ENCODE data around the gene TSC2. TPM values are rescaled to one million over a fixed set of nuclear protein-coding genes. Genes with fewer than 3 reads are reported as not detected.
A peak's percentile ranks its signal among the peaks of the same experiment; 100 is the strongest.

The TSC2 gene
- total and polyA plus RNA-seq, 9 of the 15 experiments (the other 6 are each of a cell fraction or from before 2014, with no cell fraction given), result 1.3 to 68.1 (median 16.6) TPM

DNA sequence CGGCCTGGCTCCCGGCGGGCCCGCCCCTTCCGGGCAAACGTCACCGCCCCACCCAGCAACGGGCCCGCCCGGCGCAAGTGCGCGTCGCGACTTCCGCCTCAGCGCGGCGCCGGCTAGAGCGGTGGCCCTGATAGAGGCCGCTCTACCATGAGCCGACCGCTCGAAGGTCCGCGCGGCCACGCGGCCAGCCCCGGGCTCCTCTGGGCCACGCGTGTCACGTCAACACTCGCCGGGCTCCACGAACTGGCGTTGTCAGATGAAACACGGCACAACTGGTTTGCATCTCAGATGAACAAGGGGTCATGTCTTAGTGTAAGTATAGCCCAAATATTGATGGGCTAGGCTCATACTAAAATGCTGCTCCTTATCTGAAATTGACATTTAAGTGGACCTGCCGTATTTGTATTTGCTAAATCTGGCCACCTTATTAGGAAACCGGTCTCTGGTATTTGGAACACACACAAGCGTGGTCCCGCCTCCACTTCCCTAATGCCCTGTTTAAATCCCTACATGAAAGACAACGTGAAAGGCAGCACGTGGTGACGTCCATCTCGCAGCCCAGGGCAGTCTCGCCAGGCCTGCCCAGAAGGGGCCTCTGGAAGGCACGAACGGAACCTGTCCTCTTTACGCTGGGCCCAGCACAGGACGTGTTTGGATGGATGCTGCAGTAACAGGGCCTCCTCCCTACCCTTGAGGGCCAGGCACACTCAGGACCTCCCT, 37.8 kb upstream of the TSC2 start, which contains the start of gene ZNF598 (continued):
- TF ChIP-seq, protein P1, sequence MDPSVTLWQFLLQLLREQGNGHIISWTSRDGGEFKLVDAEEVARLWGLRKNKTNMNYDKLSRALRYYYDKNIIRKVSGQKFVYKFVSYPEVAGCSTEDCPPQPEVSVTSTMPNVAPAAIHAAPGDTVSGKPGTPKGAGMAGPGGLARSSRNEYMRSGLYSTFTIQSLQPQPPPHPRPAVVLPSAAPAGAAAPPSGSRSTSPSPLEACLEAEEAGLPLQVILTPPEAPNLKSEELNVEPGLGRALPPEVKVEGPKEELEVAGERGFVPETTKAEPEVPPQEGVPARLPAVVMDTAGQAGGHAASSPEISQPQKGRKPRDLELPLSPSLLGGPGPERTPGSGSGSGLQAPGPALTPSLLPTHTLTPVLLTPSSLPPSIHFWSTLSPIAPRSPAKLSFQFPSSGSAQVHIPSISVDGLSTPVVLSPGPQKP (CRISPR knock-in tag; IDR thresholded peaks at IDR 0.05), result no peak
- TF ChIP-seq FOXK2 (conservative IDR thresholded peaks at IDR 0.05 in 1 of 2, IDR thresholded peaks at IDR 0.05 in 1 of 2; ENCODE audit: low read depth in 2 of 2) (peak; percentile 60 to 65; a peak in 3 of 4 replicates), KLF1 (tag; IDR thresholded peaks at IDR 0.05) (peak; percentile 82; the same call in 1 of the 2 replicates), ARNT (IDR thresholded peaks at IDR 0.05) (peak; percentile 21 to 71; a peak in 1 of 4 replicates), DACH1 (IDR thresholded peaks at IDR 0.05; ENCODE audit: partially characterized antibody) (no peak), ZNF134 (CRISPR knock-in tag; conservative IDR thresholded peaks at IDR 0.05) (no peak), RAD51 (IDR thresholded peaks at IDR 0.05; ENCODE audit: borderline replicate concordance, low read depth) (0 out of 2 replicates have a peak, but pooled peaks have one; percentile 13), C11orf30 (IDR thresholded peaks at IDR 0.05; ENCODE audit: low read depth) (no peak), CHD1 (IDR thresholded peaks at IDR 0.05; ENCODE audit: low read length) (peak; percentile 69), ETV6 (IDR thresholded peaks at IDR 0.05; ENCODE audit: borderline replicate concordance in 1 of 2, low read depth in 2 of 2, low read length in 1 of 2) (no peak), ETV6 (CRISPR knock-in tag; IDR thresholded peaks at IDR 0.05; ENCODE audit: borderline replicate concordance) (no peak; the same call in 1 of the 2 replicates), CHD2 (IDR thresholded peaks at IDR 0.05; ENCODE audit: low read depth, low read length) (no peak), BCOR (IDR thresholded peaks at IDR 0.05) (peak; percentile 29; the same call in 1 of the 2 replicates), RBM14 (IDR thresholded peaks at IDR 0.05; ENCODE audit: borderline replicate concordance, insufficient read depth, low read depth, low read length) (no peak), PRPF4 (IDR thresholded peaks at IDR 0.05; ENCODE audit: insufficient read depth, low read depth, low read length, poor library complexity, severe bottlenecking) (no peak), CTBP1 (IDR thresholded peaks at IDR 0.05; ENCODE audit: borderline replicate concordance) (peak; percentile 77)
- TF ChIP-seq, protein P2, sequence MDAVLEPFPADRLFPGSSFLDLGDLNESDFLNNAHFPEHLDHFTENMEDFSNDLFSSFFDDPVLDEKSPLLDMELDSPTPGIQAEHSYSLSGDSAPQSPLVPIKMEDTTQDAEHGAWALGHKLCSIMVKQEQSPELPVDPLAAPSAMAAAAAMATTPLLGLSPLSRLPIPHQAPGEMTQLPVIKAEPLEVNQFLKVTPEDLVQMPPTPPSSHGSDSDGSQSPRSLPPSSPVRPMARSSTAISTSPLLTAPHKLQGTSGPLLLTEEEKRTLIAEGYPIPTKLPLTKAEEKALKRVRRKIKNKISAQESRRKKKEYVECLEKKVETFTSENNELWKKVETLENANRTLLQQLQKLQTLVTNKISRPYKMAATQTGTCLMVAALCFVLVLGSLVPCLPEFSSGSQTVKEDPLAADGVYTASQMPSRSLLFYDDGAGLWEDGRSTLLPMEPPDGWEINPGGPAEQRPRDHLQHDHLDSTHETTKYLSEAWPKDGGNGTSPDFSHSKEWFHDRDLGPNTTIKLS (IDR thresholded peaks at IDR 0.05; ENCODE audit: borderline replicate concordance, low read depth), result peak; percentile 97
- TF ChIP-seq, protein P3, sequence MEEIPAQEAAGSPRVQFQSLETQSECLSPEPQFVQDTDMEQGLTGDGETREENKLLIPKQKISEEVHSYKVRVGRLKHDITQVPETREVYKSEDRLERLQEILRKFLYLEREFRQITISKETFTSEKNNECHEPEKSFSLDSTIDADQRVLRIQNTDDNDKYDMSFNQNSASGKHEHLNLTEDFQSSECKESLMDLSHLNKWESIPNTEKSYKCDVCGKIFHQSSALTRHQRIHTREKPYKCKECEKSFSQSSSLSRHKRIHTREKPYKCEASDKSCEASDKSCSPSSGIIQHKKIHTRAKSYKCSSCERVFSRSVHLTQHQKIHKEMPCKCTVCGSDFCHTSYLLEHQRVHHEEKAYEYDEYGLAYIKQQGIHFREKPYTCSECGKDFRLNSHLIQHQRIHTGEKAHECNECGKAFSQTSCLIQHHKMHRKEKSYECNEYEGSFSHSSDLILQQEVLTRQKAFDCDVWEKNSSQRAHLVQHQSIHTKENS (CRISPR knock-in tag; IDR thresholded peaks at IDR 0.05), result no peak
- TF ChIP-seq, protein P4, sequence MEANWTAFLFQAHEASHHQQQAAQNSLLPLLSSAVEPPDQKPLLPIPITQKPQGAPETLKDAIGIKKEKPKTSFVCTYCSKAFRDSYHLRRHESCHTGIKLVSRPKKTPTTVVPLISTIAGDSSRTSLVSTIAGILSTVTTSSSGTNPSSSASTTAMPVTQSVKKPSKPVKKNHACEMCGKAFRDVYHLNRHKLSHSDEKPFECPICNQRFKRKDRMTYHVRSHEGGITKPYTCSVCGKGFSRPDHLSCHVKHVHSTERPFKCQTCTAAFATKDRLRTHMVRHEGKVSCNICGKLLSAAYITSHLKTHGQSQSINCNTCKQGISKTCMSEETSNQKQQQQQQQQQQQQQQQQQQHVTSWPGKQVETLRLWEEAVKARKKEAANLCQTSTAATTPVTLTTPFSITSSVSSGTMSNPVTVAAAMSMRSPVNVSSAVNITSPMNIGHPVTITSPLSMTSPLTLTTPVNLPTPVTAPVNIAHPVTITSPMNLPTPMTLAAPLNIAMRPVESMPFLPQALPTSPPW (CRISPR knock-in tag; IDR thresholded peaks at IDR 0.05), result peak; percentile 62; the same call in 1 of the 2 replicates
- TF ChIP-seq, protein P5, sequence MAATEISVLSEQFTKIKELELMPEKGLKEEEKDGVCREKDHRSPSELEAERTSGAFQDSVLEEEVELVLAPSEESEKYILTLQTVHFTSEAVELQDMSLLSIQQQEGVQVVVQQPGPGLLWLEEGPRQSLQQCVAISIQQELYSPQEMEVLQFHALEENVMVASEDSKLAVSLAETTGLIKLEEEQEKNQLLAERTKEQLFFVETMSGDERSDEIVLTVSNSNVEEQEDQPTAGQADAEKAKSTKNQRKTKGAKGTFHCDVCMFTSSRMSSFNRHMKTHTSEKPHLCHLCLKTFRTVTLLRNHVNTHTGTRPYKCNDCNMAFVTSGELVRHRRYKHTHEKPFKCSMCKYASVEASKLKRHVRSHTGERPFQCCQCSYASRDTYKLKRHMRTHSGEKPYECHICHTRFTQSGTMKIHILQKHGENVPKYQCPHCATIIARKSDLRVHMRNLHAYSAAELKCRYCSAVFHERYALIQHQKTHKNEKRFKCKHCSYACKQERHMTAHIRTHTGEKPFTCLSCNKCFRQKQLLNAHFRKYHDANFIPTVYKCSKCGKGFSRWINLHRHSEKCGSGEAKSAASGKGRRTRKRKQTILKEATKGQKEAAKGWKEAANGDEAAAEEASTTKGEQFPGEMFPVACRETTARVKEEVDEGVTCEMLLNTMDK (IDR thresholded peaks at IDR 0.05; ENCODE audit: borderline replicate concordance, insufficient read depth, low read depth, low read length, poor library complexity, severe bottlenecking), result no peak

Data from K562 (cell line).